HG03378 (cell line): Measurements from ENCODE around the gene NECTIN4.
"Not testable (repeated sequence)": the region's sequence is repeated elsewhere in the genome, so short reads cannot be mapped to it uniquely, and the experiment has no call there.

Experiments used
- ATAC-seq: cut with Tn5 transposase; IDR thresholded peaks from one replicate; pipeline ENCODE4 v1.9.1; 2021; ENCODE audit warnings: mild to moderate bottlenecking, moderate library complexity; ENCODE audit not compliant: unreplicated experiment

Gene NECTIN4

DNA sequence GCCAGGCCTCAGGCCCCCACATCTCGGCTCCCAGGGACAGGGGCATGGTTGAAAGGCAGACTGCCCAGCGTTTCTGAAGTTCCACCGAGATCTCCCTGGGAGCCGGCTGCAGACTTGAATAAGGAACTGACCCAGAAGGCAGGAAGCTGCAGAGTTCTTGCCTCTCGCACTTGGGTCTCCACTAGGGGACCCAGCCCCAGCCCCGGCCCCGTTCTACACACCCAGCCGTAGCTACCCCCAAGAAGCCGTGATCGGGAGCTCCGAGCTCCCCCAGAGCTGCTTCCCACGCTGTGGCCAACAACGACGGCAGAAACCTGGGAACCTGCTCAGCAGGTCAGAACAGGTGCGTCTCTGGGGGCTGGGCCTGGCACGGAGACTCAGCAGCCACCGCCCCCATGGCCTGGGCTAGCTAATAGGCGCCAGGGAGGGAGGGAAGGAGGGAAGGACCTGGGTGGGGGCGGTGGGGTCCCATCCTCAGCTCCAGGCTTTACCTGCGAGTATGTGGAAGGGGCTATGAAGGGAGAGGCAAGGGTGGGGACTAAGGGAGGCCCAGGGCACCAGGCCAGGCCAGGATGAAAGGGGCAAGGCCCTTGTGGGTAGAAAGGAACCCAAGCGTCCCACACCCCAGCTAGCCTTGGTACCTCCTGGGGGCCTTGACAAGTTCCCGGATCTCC is at the start of gene NECTIN4:
TSS of gene NECTIN4 (minus strand) at position 308 of the 674 bp plus-strand sequence. CDS start at position 46, 262 bp downstream.
- no peak for ATAC-seq

DNA sequence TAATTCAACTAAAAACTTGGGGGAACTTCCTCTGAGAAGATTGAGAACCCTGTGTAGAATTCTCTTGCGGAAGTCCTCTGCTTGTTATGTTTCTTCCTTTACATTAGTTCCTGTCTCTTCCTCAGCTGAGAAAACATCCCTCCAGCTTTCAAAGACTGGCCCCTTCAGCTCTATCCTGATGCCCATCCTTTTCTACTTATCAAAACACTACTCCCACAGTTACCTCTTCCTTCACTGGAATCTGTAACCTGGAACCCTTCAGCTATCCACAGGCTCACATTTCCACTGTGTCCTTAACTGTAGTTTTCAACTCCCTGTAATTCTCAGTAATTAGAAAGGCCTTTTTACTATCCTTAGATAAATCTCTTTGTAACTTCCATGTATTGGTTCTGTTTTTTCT is 49.1 kb upstream of the NECTIN4 start:
- no peak for ATAC-seq

DNA sequence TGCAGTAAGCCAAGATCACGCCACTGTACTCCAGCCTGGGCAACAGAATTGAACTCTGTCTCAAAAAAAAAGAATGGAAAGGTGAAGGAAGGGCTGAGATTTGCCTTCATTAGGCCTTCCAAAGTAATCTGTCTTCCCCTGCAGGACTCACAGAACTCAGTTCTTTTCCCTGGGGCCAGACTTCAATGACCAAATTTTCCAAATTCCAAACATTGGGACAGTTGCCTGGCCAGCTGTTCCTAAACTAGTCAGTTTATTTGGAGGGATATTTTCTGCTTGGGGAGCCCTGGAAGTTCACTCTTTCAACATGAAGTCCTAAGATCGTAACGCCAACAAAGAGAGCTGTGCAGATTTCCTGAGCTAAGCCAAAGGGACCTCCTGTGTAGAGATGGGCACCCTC is 48.5 kb upstream of the NECTIN4 start:
- ATAC-seq = no peak

DNA sequence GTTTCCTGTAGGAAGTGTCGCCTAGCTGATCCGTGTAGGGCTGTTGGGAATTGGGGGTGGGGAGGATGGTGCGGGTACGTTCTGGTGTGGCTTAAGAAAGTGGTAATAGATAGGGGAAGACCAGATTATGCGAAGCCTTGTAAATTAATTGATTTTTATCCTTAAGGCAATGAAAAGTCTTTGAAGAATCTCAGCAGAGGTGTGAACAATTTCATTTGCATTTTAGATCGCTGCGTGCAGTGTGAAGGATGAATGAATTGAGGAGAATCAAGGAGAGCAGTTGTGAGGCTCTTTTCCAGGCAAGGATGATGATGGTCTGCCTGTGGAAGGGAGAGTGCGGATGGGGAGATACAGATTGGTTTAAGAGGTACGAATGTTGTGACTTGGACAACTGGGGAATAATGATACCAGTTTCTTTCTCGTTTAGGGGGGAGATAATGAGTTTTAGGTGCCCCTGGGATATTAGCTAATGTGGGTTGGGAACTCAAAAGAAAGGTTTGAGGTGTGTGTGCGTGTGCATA is 43.9 kb upstream of the NECTIN4 start:
- ATAC-seq = peak; percentile 3

DNA sequence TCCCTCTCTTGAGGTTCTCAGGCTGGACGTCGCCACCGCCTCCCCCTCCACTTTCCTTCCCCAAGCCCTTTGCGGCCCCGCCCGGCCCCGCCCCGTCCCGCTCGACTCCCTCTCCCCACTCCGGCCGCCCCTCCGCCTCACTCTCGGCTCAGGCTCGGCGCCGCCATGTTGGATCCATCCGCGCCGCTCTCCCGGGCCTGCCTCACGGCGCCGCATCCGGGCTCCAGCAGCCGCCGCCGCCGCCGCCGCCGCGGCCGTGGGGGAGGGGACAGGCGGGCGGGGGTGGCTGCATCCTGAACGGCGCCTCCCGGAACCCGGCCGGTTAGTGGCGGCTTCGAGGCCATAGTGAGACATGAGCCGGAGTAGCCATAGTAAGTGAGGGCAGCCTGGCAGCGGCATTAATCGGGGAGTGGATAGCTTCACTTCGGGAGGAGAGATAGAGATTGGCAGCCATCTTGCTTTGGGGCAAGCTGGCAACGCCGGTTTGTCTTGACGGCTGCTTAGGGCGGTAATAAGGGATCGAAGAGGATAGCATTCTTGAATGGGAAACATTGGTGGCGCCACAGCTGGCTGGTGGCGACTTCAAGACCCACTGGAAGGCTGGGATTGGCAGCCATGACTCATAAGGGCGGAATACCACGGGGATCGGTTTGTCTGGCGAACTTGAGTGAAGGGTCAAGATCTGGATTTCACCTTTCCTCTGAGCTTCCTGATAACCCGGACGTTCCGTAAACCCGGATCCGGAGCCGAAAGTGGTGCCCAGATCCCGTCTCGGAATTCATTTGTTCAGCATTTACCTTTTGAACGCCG is 43.3 kb upstream of the NECTIN4 start, which contains the start of gene DEDD:
TSS of gene DEDD (minus strand) at position 258 of the 810 bp plus-strand sequence. CDS start 8,205 bp downstream, outside the sequence.
- peak; percentile 95 for ATAC-seq

DNA sequence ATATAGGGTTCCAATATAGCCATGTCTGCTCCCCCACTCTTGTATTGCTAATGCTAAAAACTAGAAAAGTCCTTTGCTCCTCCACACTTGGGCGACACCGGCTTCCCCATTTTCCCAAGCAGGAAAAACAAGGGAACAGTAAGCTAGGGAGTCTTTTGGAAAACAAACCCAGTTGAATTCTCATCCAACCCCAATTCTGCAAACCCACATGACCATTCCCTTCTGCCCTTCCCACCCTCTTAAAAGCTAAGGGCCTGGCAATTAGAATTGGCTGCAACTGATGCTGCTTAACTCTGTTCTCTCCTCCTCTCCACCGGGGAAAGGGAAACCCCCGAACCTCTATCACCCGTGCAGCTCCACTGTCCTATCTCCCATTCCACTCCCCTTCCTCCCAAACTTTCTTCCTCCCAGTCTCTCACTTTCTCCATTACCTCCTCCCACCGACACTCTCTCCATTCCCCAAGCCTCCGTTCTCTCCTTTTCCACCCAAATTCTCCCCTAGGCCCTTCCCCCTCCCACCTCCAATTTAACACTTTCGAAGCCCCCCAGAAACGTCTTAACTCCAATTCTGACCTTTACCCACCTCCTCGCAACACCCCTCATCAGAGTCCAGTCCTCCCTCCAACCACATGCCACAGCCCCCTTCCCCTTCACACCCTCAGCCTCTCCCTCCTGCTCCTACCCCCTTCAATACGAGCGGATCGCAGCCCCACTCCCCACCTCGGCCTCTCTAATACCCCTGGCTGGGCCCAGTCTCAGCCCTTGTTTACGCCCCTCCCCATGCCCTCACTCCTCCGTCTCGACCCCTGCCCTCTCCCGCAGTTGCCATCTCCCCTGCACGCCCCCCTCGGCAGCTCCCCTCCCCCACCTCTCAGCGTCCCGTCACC is 42.4 kb upstream of the NECTIN4 start:
- ATAC-seq = no peak

DNA sequence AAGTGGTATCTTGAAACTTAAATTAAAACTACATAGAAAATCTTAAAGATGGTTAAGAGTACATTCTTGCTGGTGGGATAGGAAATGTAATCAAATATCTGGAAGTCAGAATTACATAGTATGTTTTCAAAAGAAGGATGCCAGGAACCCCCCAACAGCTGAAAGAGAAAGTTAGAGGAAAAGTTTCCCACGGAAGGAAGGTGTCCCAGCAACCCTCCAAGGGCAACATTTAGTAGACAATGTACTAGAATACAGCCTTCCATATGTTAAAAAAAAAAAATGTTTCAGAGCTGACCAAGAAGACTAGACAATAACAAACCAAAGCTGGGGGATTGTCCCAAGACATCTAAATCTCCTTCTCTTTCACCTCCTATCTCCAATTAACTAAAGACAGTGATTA is 40.9 kb upstream of the NECTIN4 start:
- ATAC-seq = no peak

DNA sequence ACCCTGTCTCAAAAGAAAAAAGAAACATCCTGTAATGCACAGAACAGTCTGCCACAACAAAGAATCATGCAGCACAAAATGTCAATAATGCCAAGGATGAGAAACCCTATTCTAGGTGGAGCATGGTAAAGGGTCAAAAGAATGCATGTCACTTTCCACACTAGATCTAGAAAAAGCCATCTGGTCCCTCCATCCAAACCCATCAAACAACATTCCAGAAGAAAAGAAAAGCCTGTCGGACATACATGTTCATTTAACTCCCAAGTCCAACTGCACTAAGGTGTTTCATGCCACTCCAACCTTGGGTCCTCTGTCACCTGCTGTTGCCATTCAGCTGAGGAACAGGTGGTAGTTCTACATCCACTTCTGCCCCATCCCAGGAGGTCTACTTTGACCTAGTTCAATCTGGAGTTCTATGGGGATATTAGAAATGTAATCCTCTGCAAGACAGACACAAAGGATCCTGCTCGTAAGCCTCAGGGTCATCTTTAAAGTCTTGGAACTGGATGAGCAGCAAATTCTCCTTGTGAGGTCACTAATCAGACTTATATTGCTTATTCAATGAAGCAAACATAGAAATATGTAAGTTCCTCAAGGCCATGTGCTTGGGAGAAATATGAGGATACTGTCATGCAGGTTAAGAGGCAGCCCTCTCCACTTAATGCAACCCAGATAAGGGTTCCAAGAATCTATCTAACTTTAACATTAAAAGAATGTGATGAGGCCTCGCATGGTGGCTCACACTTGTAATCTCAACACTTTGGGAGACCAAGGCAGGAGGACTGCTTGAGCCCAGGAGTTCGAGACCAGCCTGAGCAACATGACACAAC is 39.4 kb upstream of the NECTIN4 start:
- ATAC-seq = no peak

DNA sequence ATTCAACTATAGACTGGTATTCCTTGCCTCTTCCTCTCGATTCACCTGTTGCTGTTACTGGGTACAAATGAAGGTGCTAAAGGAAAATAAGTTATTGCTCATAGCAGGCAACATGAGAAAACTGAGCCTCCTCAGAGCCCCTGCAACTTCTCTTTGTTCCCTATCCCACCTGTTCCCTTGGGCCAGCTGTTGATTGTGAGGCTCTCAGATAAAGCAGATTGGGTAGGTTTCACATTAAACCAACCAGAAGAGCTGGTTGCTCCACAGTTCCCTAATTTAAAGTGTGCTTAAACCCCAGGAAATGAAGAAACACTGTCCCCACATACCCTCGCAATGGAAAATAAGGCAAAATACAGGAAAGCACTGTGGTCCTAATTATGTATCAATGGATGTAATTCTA is 38.3 kb upstream of the NECTIN4 start:
- ATAC-seq = no peak

DNA sequence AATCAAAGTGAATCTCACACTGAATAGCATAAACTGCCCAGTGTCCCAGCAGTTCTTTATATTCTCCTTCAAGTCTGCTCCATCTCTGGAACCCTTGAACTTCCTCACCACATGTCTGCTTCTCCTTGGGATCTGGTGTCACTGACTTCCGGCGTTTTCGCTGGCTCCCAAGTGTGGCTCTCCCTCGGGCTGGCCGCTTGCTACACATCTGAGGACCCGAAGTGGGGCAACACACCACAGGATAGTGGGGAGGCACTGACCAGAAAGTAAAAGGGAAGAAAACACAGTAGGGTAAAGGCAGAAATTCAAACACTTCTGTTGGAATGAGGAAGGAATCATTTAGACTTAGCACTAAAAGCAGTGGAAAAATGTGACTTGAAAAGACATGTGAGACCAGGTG is 33.6 kb upstream of the NECTIN4 start:
- no peak for ATAC-seq

DNA sequence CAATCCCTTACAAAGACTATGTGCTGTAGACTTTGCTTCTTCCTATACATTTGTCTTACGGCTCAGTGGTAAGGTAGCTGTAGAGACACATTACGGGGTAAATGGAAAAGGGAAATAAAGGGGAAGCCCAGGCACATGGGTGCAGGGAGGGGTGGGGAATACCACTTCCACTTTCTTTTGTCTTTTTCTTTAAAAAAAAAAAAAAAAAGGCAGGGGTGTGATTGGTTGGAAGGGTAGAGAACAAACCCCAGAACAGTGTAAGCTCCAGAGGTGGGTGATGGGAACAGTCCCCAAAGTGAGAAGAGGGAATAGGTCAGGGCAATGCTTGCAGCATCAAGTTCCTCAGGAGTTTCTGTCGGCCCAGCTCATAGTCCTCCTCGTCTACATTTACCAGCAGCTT is 32.5 kb upstream of the NECTIN4 start:
- no peak for ATAC-seq

DNA sequence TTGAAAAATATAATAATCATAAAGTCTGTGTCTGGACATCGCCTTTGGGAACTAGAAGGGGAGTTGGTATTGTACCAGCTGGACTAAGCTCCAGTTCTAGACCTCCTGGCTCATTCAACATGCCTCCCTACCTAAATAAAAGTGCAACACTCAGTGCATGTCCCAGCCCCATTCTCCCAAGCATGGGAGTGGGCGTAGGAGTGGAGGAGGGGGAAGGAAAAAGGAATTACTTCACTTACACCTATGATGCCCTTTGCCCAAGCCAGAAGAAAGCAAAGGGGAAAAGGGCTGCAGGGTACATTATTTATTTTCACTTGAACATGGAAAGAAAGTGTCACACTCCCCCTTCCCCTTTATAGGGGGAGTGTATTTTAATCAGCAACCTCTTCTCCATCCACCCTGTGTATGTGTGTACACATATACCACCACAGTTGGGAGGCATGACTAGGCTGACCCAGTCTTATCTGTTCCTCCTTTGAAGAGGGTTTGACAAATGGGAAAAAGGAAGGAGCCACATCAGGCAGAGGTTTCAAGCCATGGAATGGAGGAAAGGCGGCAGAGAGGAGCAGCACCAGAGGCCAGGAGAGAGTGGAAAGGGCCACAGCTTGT is 31.8 kb upstream of the NECTIN4 start:
- no peak for ATAC-seq

DNA sequence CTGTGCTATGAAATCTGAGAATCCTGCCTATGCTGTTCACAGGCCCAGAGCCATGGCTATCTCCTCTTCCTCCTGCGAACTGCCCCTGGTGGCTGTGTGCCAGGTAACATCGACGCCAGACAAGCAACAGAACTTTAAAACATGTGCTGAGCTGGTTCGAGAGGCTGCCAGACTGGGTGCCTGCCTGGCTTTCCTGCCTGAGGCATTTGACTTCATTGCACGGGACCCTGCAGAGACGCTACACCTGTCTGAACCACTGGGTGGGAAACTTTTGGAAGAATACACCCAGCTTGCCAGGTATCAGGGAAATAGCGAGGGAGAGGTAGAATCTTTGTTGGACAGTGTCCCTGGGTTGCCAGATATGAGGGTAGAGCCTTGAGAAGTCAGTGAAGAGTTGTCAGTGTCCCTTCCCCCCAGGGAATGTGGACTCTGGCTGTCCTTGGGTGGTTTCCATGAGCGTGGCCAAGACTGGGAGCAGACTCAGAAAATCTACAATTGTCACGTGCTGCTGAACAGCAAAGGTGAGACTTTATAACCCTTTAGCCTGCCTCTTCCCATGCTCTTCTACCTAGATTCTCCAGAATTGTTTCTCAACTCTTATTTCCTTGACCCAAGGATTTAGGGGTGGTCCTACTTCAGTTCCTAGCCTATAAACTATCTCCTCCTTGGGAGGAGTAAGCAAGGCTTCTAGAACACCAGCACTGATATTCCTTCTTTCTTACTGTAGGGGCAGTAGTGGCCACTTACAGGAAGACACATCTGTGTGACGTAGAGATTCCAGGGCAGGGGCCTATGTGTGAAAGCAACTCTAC is 29.9 kb upstream of the NECTIN4 start:
- no peak for ATAC-seq

DNA sequence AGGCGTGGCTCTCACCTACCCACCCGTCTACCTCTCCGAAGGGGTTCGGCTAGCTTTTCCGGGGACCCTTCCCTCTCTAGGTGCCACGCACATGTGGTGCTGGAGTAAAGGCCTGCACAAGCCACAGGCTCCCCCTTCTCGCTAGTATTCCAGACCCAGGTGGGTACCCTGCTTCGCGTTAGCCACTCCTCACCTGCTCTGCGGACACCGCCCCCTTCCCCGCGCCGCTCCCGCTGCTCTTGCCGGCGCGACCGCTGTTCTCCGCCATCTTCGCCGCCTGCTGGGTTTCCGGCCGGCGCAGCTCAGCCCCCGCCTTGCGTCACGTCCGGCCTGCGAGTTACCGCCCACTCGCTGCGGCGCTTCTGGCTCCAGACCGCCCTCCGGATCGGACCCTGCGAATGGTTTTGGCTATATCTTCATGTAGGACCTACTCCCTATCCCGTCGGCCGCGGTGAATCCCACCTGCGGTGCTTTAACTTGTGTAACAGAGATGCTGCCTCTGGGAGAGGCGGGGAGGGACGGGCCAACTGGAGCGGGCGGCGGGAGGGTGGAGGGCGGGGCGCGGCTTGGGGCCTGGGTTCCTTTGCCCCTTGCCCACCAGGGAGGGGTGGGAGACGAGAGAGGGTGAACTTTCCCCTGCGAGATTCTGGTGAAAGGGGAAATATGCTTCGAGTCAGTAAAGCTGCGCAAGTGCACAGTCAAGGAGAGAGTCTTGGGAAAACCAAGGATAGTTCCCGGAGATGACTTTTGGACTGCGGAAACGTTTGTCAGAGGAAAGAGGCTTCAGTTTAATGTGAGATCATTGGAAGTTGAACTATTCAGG is 28.6 kb upstream of the NECTIN4 start, which contains the start of the genes NIT1 and PFDN2:
TSS of gene NIT1 (plus strand) at position 347 of the 823 bp plus-strand sequence. CDS start at position 419, 72 bp downstream.
TSS of gene PFDN2 (minus strand) at position 279 of the 823 bp plus-strand sequence. CDS start at position 268, 11 bp downstream.
- peak; percentile 61 for ATAC-seq

DNA sequence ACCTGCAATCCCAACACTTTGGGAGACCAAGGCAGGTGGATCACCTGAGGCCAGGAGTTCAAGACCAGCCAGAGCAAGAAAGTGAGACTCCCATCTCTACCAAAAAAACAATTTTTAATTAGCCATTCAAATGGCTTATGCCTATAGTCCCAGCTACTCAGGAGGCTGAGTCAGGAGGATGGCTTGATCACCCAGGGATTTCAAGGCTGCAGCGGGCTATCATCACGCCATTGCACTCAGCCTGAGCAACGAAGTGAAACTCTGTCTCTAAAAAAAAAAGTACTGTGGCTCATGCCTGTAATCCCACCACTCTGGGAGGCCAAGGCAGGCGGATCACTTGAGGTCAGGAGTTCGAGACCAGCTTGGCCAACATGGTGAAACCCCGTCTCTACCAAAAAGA is 26.6 kb upstream of the NECTIN4 start:
- ATAC-seq = not testable (repeated sequence)

DNA sequence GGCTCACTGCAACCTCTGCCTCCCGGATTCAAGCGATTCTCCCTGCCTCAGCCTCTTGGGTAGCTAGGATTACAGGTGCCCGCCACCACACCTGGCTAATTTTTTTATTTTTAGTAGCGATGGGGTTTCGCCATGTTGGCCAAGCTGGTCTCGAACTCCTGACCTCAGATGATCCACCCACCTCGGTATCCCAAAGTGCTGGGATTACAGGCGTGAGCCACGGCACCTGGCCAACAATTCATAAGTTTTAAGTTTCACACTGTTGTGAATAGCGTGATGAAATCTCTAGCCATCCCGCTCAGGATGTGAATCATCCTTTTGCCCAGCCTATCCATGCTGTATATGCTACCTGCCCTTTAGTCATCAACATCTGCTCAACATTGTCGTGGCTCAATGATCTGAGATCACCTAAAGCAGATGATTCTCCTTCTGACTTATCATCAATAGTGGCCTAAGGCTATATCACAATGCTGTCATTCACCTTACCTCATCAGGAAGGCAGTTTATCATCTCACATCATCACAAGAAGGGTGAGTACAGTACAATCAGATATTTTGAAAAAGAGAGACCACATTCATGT is 25.9 kb upstream of the NECTIN4 start:
- ATAC-seq = no peak

DNA sequence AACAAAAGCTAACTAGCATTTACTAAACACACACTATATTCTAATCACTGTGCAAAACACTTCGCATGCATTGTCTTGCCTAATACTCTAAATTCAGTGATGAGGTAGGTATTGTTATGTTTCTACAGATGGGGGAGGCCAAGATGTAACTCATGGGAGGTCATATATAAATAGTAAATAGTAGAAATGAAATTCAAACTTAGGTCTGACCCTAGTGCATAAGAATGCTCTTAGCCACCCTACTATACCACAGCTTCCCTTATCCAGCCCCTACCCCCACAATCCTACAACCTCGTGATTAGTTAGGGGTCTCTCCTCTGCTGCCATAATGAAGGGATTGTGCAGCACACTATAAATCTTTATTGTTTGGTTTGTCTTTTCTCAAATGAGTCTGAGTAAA is 25.2 kb upstream of the NECTIN4 start:
- no peak for ATAC-seq
